ENCODE results near the gene ATRAID.
A peak's percentile ranks its signal among the peaks of the same experiment; 100 is the strongest.

The ATRAID gene

GRCh38 chr2:27220091-27220490, 8.2 kb downstream of the ATRAID start:
- DNase-seq, result no peak

- DNase-seq, result no peak
Observed at GRCh38 chr2:27221166-27221565, 9.3 kb downstream of the ATRAID start.

GRCh38 chr2:27222407-27222806, 10.6 kb downstream of the ATRAID start:
- DNase-seq, result no peak

GRCh38 chr2:27223416-27223815, 11.6 kb downstream of the ATRAID start:
- no peak for DNase-seq

GRCh38 chr2:27225526-27225925, 13.7 kb downstream of the ATRAID start:
- DNase-seq, result no peak

- DNase-seq, result no peak
Observed at GRCh38 chr2:27227501-27227900, 15.7 kb downstream of the ATRAID start.

GRCh38 chr2:27231921-27232320, 20.1 kb downstream of the ATRAID start:
- no peak for DNase-seq

- DNase-seq, result no peak
Observed at GRCh38 chr2:27233341-27233740, 21.5 kb downstream of the ATRAID start.

- DNase-seq, result no peak
Observed at GRCh38 chr2:27236136-27236535, 24.3 kb downstream of the ATRAID start.

- no peak for DNase-seq
Observed at GRCh38 chr2:27236626-27237025, 24.8 kb downstream of the ATRAID start.

- DNase-seq, result no peak
Observed at GRCh38 chr2:27237341-27237945, 25.6 kb downstream of the ATRAID start.

- no peak for DNase-seq
Observed at GRCh38 chr2:27238976-27239375, 27.1 kb downstream of the ATRAID start.

GRCh38 chr2:27240406-27240805, 28.6 kb downstream of the ATRAID start:
- DNase-seq, result no peak

GRCh38 chr2:27241761-27242613, 30.1 kb downstream of the ATRAID start:
- DNase-seq, result no peak

GRCh38 chr2:27242614-27242951, 30.7 kb downstream of the ATRAID start:
- DNase-seq, result no peak

GRCh38 chr2:27243391-27244130, 31.7 kb downstream of the ATRAID start:
- DNase-seq, result no peak

GRCh38 chr2:27245116-27245515, 33.3 kb downstream of the ATRAID start:
- DNase-seq, result no peak

- no peak for DNase-seq
Observed at GRCh38 chr2:27245626-27246025, 33.8 kb downstream of the ATRAID start.

GRCh38 chr2:27247893-27248292, 36.1 kb downstream of the ATRAID start:
- no peak for DNase-seq

GRCh38 chr2:27249159-27249890, 37.5 kb downstream of the ATRAID start:
- DNase-seq, result no peak

- DNase-seq, result peak; percentile 30
Observed at GRCh38 chr2:27249891-27250651, 38.2 kb downstream of the ATRAID start.

- no peak for DNase-seq
Observed at GRCh38 chr2:27250652-27251379, 39.0 kb downstream of the ATRAID start.

Data from activated CD4-positive, alpha-beta T cell treated with anti-CD3 and anti-CD28 coated beads, Interleukin-2, amount 50 U/mL, for 4 hours (primary cell).